GM19395 (cell line): ENCODE results near the gene TUBA3D.
A peak's percentile ranks its signal among the peaks of the same experiment; 100 is the strongest.
"Not testable (repeated sequence)": the region's sequence is repeated elsewhere in the genome, so short reads cannot be mapped to it uniquely, and the experiment has no call there.

Experiments
- ATAC-seq: cut with Tn5 transposase; IDR thresholded peaks from one replicate; pipeline ENCODE4 v1.9.1; 2021; ENCODE audit warnings: mild to moderate bottlenecking, moderate library complexity; ENCODE audit not compliant: unreplicated experiment

The TUBA3D gene

DNA sequence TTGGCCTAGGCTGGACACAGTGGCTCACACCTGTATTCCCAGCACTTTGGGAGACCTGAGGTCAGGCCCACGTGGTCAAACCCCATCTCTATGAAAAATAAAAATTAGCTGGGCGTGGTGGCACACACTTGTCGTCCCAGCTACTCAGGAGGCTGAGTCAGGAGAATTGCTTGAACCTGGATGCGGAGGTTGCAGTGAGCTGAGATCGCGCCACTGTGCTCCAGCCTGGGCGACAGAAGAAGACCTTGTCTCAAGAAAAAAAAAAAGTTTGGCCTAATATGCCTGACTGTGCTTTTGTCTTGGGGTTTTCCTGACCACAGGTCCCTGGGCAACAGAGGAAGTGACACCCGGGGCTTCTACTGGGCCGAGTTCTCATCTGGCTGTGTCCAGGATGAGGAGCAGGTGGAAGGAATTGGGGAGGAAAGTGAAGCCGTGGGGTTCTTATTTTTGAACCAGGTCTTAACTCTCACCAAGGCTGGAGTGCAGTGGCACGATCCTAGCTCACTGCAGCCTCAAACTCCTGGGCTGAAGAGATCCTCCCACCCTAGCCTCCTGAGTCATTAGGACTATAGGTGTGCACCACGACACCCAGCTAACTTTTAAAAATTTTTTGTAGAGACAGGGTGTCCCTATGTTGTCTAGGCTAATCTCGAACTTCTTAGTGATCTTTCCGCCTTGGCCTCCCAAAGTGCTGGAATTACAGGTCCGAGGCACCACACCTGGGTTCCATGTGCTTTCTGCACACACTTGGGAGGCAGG lies 38.7 kb downstream of the TUBA3D start:
- ATAC-seq, result peak; percentile 70

DNA sequence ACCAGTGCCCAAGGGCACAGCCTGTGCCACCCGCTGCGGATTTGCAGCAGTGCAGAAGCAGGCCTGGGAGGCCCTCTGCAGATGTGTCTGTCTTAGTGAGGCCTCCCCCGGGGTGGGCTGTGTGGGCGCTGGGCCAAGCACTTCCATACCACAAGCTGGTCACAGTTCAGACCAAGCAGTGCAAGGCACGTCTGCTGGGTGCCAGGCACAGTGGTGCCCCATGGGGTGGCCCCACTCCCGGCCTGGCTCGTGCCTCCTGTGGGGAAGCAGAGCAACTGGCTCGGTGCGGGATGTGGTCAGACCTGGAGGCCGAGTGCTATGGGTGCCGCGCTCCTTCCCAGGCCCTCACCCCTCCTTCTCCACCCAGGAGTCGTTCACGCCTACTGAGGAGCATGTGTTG lies 39.3 kb downstream of the TUBA3D start:
- not testable (repeated sequence) for ATAC-seq

DNA sequence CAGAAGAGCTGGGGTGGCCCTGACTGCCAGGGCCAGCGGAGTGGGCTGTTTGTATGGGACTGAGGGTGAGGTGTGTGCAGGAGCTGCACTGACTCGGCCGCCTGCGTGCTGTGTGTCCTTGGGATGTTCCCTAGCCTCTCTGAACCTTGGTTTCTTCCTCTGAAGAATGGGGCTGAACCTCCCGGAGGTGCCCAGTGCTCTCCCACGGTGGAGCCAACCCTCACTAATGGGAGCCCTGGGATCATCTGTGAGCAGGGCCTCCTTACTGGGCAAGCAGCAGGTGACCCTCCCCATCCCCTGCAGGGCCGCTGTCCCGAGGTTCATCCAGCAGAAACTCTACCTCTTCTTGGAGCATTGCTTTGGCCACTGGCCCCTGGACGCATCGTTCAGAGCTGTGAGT lies 40.1 kb downstream of the TUBA3D start:
- no peak for ATAC-seq

DNA sequence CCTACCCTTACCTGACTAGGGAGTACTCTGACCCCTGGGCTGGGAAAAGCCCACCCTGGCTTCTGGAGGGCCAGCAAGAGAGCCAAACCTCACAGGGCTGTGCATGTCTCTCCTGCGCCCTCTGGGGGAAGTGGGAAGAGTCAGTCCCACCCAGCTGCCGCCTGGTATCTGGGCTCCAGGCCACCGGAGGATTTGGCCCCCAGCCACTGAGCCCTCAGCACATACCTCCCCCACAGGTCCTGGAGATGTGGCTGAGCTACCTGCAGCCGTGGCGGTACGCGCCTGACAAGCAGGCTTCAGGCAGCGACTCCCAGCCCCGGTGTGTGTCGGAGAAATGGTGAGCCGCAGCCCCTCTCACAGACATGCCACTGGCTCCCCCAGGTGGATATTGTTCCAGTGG lies 40.7 kb downstream of the TUBA3D start:
- ATAC-seq, result not testable (repeated sequence)

DNA sequence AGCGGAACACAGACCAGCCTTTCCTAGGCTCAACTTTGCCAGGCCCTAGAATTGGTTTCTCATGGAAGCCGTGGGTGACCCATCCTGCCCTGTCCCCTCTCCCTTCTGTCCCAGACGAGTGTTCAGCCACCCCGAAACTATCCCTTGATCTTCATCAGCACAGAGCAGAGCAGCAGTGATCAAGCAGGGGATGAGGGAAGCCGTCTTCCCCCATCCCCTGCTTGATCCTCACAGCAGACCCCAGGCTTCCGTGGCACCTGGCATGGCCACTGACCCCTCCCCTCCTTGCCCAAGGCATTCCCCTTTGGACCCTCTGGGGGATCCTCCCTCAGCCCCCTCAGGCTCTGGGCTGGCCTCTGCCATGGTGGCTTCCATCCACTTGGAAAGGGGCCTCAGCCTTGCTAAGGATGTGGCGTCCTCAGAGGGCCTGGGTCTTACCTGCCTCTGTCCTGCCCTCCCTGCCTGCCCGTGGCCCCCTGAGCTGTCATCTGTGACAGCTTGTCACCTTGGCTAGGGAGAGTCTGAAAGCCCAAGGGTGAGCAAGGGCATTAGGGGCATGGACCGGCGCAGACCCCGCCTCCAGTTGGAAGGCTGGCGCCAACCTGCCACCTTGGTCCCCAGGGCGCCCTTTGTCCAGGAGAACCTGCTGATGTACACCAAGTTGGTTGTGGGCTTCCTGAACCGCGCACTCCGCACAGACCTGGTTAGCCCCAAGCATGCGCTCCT lies 41.4 kb downstream of the TUBA3D start:
- ATAC-seq, result no peak

DNA sequence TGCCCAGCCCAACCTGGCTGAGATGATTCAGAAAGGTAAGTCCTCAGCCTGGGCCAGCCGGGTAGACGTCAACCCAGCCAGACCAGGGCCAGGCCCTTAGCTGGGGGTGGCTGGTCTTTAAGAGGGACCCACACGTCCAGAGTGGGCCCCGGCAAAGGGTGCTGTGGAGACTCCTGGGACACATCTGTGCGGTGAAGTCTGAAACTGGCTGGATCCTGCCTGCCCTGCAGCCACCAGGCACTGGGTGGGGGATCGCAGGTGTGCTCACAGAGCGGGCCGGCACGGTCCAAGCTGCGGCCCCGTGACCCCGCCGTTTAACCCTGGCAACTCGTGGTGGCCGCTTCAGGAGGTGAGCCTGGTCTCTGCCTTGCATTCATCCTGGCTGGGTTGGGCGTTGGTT lies 41.9 kb downstream of the TUBA3D start:
- not testable (repeated sequence) for ATAC-seq

DNA sequence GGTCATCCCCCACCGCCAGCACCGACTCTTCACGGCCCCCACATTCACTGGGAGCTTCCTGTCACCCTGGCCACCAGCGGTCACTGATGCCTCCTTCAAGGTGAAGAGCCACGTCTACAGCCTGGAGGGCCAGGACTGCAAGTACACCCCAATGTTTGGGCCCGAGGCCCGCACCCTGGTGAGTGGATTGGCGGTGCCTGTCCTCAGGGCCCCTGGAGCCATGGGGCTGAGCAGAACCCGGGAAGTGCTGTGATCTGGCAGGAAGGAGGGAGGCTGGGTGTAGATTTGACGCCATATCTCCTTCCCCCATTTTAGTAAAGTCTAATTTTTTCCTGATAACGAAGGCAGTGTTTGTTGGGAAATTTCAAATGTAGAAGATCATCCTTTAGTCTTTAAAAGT lies 42.6 kb downstream of the TUBA3D start:
- not testable (repeated sequence) for ATAC-seq

DNA sequence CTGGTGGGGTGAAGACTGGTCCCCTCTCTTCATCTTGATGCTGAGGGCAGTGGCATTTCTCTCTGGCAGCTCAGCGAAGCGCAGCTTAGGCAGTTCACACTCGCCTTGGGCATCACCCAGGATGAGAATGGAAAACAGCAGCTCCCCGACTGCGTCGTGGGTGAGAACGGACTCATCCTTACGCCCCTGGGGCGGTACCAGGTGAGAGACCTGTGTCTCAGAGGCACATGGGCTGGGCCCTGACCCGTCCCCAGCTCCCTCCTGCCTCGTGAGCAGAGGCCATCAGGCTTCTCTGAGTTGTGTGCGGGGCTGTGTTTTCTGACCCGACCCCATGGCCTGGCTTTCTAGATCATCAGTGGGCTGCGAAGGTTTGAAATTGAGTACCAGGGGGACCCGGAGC lies 43.5 kb downstream of the TUBA3D start:
- ATAC-seq, result no peak

DNA sequence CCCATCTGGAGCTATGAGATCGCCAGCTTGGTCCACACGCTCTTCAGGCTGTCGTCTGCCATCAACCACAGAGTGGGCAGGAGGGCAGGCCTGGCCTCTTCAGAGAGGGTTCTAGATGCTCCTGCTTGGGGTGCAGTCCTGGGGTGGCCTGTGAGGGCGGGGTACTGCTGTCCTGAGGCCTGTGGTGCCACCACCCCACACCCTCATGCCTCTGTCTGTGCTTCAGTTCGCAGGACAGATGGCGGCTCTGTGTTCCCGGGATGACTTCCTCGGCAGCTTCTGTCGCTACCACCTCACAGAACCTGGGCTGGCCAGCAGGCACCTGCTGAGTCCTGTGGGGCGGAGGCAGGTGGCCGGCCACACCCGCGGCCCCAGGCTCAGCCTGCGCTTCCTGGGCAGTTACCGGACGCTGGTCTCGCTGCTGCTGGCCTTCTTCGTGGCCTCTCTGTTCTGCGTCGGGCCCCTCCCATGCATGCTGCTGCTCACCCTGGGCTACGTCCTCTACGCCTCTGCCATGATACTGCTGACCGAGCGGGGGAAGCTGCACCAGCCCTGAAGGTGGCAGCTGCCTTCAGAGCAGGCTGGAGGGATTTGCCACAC lies 44.1 kb downstream of the TUBA3D start:
- not testable (repeated sequence) for ATAC-seq

DNA sequence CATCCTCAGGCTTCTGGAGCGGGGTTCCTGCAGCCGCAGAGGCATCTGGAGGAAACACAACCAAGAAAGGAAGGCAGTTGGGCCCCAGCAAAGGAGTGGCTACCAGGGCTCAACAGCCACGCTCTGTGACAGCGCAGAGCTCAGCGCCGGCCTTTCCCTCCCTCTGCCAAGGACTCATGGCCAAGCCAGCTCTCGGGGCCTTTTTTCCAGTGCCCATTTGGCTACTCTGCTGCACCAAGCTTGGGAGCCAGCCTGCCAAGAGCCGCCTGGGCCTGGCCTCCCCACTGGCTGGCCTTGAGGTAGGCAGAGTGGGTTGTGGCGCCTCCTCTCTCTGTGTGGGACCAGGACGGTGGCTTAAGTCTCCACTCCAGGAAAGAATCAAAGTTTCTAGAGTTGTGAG lies 44.6 kb downstream of the TUBA3D start:
- no peak for ATAC-seq

DNA sequence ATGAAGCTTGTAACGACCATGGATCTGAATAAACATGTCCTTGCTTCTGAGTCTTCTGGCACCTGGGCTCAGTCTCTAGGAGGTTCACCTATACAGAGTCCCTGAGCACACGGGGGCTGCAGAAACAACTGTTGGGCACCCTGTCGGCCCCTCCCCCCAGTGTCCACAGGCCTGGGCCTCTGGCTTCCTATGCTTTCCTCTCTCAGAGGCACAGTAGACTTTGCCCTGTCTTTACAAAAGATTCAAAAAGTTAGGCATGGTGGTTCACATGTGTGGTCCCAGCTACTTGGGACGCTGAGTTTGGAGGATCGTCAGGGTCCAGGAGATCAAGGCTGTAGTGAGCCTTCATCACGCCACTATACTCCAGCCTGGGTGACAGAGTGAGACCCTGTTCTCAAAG lies 45.6 kb downstream of the TUBA3D start:
- ATAC-seq, result not testable (repeated sequence)

DNA sequence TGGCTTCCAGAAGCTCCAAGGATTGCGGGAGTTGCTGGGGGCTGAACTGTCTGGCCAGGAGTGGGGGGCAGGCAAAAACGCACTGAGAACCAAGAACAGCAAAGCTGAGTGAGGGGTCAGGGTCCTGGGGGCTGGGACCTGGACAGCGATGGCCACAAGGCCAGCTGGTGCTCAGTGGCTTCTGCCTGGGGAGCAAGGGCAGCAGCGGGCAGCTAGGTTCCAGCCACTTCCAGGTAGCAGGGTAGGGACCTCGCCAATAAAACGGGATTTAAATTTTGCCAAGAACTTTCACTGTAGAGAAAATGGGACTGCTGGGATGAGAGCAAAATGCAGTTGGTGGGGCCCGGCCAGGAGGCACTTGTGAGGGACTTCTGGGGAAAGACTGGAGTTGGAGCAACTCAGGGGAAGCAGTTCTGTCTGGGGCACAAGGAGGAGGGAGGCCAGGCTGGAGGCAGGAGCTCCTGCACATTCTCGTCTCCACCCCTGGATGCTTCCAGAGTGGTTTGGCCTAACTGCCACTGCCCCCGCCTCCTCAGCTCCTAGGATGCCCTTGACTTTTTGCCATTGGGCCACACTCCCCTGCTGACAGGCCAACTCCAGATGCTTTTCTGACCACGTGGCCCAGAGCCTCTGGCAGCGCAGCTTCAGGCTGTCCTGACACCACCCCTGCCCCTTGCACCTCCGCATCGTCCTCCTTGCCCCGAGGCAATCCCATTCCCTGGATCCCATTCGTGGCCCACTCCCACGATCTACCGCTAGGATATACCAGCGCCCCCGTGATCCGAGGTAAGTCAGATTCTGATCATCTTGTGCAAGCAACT lies 46.3 kb downstream of the TUBA3D start:
- ATAC-seq, result no peak

DNA sequence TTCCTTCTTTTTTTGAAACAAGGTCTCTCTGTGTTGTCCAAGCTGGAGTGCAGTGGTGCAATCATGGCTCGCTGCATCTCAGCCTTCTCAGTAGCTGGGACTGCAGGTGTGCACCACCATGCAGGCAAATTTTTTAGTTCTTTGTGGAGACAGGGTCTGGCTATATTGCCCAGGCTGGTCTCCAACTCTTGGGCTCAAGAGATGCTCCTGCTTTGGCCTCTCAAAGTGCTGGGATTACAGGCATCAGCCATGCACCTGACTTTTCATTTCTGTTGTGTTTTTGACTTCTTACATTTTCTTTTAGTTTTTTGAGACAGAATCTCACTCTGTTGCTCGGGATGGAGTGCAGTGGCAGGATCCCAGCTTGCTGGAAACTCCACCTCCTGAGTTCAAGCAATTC lies 49.3 kb downstream of the TUBA3D start:
- ATAC-seq, result not testable (repeated sequence)

DNA sequence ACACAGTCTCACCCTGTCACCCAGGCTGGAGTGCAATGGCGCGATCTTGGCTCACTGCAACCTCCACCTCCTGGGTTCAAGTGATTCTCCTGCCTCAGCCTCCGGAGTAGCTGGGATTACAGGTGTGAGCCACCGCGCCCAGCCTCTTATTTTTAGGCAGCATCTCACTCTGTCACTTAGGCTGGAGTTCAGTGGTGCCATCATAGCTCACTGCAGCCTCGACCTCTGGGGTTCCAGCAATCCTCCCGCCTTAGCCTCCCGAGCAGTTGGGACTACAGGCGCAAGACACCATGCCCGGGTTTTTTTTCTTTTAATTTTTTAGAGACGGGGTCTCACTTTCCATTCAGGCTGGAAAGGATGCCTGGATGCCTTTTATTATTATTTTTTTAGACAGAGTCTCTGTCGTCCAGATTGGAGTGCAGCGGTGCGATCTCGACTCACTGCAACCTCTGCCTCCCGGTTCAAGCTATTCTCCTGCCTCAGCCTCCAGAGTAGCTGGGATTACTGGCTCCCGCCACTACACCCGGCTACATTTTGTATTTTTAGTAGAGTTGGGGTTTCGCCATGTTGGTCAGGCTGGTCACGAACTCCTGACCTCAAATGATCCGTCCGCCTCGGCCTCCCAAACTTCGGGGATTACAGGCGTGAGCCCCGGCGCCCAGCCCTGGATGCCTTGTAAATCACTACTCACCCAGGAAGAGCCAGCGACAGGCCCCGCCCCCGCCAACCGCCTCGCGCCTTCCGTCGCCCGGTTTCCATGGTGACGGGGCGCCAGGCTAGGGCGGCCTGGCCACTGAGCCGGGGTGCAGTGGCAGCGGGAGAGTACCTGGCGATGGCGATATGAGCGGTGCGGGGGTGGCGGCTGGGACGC lies 51.4 kb downstream of the TUBA3D start, which contains the start of gene CCDC74A:
TSS of gene CCDC74A (plus strand) at position 758 of the 871 bp plus-strand sequence. CDS start at position 841, 83 bp downstream.
- peak; percentile 82 for ATAC-seq

DNA sequence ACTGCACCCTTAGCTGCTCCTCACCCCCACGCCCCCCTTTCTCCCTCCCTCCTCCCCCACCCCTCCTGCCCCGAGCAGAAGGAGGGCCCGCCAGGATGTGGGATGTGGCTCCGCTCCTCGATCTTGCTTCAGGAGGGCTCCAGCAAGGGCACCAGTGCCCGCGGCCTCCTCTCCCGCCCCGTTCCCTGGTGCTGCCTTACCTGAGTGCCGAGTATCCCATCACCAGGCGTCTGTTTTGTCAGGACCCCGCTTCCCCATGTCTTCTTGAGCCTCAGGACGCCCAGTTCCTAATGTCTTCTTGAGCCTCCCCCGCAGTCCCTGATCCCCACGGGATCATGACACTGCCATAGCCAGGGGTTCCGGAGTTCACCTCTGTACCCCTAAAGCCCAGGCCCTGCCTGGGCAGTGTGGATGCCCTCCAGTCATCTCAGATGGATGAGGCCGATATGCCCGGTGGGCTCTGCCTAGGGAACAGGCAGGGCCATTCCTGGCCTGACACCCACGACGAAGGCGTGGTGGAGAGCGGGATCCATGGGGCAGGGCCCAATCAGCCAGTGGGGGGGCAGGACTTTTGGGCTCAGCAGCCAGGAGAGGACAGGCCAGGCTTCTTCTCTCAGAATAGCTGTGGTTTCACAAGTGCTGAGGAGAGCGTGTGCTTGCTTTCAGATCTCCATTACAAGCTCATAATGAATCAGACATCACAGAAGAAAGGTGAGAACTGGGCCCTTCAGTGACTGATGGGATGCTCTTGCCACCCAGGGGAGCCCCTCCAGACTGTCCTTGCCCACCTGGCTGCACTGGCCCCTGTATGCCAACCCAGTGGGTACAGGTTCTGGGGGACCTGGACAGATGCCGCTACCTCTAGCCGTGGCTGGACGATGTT lies 53.3 kb downstream of the TUBA3D start:
- ATAC-seq, result peak; percentile 69

DNA sequence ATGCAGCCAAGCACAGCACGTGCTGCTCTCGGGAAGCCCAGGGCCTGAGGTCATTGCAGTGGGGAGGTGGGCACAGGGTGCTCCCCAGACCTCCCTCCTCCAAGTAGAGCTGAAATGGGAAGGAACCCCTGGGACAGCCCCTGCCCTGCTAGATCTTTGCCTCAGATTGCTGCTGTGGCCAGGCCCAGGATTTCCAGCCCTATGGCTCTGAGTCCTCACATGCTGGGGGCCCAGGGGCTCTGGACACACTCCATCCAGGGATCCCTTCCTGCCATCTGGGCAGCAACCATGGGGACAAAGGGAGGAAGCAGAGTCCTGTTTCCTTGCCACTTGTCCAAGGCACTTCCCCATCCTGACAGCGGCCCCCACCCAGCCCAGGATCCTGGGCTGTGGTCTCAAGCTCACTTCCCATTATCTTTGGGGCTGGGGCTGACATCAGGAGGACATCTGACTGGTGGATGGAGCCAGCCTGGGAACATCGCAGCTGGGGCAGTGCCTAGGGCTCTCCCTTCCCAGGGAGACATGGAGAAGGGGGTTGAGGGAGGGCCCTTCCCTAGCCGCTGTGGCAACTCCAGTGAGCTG lies 54.0 kb downstream of the TUBA3D start:
- peak; percentile 1 for ATAC-seq

DNA sequence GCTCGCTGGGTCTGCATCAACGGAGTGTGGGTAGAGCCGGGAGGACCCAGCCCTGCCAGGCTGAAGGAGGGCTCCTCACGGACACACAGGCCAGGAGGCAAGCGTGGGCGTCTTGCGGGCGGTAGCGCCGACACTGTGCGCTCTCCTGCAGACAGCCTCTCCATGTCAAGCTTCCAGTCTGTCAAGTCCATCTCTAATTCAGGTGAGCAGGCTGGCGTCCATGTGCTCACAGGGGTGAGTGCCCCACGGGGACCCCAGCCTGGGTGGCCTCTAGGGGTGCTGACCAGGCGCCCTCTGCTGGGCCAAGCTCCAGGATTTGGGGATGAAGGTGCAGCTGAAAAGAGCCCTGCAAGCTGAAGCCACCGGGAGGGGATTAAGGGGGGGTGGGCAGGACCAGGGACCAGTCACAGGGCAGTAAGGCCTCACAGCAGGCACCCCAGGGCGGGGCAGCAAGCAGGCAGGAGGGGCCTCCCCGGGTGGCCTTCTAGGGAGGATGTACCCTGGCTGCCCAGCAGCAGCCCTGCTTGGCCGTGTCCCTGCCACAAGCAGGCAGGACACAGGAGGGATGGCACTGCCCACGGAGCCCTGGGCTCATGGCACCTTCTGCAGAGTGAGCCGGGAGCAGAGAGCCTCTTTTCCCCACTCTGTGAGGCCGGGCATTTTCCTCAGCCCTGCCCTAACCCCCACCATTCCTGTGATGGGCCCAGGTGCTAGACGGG lies 54.9 kb downstream of the TUBA3D start:
- not testable (repeated sequence) for ATAC-seq
